Measurements from ENCODE around the gene ZNF471. TPM values are rescaled to one million over a fixed set of nuclear protein-coding genes. Genes with fewer than 3 reads are reported as not detected.

Gene ZNF471
- 0.02 to 0.05 TPM (median 0.03 TPM) in 4 of 5 replicates, not detected in the other for total RNA-seq (2022; extraction: Qiagen RNA extraction; ENCODE audit: low read depth)

DNA sequence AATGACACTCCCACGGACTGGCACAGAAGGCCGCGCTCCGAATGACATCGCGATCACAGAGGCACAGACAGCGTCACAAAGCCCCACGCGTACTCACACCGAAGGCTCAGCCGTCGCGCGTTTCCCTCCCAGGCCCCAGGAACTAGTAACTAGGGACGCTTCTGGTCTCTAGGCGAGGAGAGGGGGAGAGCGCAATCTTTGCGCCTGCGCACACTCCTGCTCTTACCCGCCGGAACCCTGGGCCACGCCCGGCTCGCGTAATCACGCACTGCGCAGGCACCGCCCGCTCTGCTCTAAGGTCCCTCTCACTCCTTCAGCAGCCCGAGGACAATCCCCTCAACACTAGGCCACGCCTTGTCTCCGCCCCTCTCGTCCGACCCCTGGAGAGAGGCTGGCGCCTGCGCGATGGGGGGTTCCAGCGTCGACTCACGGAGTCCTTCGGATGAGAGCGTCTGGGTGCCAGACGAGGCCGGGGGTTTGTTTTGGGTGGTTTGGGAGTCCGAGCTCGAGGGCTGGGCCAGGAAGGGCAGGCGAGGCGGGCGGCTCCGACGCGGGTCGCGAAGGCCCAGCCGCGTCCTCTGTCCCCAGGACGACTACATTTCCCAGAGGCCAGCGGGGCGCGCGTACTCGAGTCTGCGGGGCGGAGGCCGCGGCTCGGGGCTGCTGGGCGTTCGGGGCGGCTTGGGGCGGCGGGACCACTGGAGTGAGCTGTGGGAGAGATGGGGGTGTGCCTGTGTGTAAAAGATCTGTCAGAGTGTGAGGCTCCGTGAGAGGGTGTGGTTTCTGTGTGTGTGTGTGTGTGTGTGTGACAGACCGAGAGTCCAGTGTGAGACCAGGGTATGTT is at the start of gene ZNF471:
ZNF471 (plus strand) TSS at position 410 of the 844 bp plus-strand sequence. CDS start 3,717 bp downstream, outside the sequence.

GRCh38 chr19:56476651-56477428 is 30.8 kb upstream of the ZNF471 start, which contains the start of gene ZNF667:
Gene ZNF667 (minus strand): TSS chr19:56477345. CDS start chr19:56462370, 14,975 bp downstream.

GRCh38 chr19:56538761-56539263 is 31.2 kb downstream of the ZNF471 start, which contains the start of gene ZFP28:
Gene ZFP28 (plus strand): TSS chr19:56538948. CDS start chr19:56539019, 71 bp downstream.

DNA sequence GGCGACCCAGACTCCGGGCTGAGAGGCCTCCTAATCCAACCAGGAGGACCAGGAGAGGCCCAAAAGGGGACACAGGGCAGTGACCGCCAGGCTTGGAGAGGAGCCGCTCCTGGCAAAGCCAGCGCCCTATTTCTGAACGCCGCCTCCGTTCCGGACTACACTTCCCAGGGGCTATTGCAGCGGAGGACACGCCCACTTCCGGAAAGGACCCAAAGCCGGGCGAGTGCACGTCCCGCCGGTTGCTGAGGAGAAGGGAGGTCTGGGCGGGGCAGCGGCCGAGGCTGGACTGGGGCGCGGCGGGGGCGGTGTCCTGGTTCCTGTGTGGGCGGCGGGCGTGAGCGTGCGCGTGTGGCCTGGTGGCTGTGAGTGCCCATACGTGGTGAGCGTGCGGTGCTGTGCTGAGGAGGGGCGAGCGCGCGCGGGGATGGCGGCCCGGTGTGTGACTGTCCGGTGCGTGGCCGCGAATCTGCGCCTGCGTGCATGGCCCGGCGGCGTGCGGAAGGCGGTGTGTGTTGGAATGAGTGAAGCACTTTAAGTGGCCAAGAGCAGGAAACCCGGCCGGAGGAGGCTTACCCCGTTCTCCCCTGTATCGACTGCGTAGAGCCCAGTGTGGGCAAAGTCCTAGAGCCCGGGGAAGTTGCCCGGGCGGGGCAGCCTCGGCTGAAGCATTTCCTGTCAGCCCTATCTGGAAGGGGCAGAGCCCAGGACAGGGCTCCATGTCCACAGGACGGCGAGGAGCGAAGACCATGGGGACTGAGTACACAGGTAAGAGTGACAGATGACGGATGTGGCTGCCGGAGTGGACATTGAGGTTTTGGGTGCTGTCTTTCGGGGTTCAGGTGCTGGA is 59.8 kb downstream of the ZNF471 start, which contains the start of gene ZNF470:
ZNF470 (plus strand) TSS at position 195 of the 847 bp plus-strand sequence. CDS start 2,844 bp downstream, outside the sequence.

Other genes with a start within 250 kb of the ZNF471 start
- gene EDDM13, start 235.1 kb upstream of the ZNF471 start, total RNA-seq (2022; extraction: Qiagen RNA extraction; ENCODE audit: low read depth) = not detected in 5 replicates
- 7.7 to 12.8 TPM (median 9.2 TPM) in 5 replicates for gene ZSCAN5A, start 193.0 kb upstream of the ZNF471 start, total RNA-seq (2022; extraction: Qiagen RNA extraction; ENCODE audit: low read depth)
- gene ZNF582, start 114.3 kb upstream of the ZNF471 start, total RNA-seq (2022; extraction: Qiagen RNA extraction; ENCODE audit: low read depth) = 1.0 to 2.0 TPM (median 1.3 TPM) in 5 replicates
- gene ZNF583, start 103.5 kb upstream of the ZNF471 start, total RNA-seq (2022; extraction: Qiagen RNA extraction; ENCODE audit: low read depth) = 1.7 to 2.6 TPM (median 2.5 TPM) in 5 replicates
- gene ZNF667, start 30.5 kb upstream of the ZNF471 start, total RNA-seq (2022; extraction: Qiagen RNA extraction; ENCODE audit: low read depth) = not detected in 5 replicates
- 2.8 to 4.4 TPM (median 3.5 TPM) in 5 replicates for gene ZFP28, start 31.1 kb downstream of the ZNF471 start, total RNA-seq (2022; extraction: Qiagen RNA extraction; ENCODE audit: low read depth)
- gene ZNF470, start 59.6 kb downstream of the ZNF471 start, total RNA-seq (2022; extraction: Qiagen RNA extraction; ENCODE audit: low read depth) = 1.4 to 1.8 TPM (median 1.6 TPM) in 5 replicates
- 8.3 to 12.5 TPM (median 10.9 TPM) in 5 replicates for gene ZNF71, start 87.4 kb downstream of the ZNF471 start, total RNA-seq (2022; extraction: Qiagen RNA extraction; ENCODE audit: low read depth)
- 0.05 TPM in 1 of 5 replicates, not detected in the others for gene SMIM17, start 135.3 kb downstream of the ZNF471 start, total RNA-seq (2022; extraction: Qiagen RNA extraction; ENCODE audit: low read depth)
- gene ZNF835, start 163.9 kb downstream of the ZNF471 start, total RNA-seq (2022; extraction: Qiagen RNA extraction; ENCODE audit: low read depth) = not detected in 5 replicates